K562 (cell line): ENCODE measurements around the gene ZNF618. TPM values are rescaled to one million over a fixed set of nuclear protein-coding genes. Genes with fewer than 3 reads are reported as not detected.

Experiments used
- ATAC-seq: fragments of 200-7000 bp; cut with Tn5 transposase; 3 replicates; pipeline ENCODE4 v1.9.1; 2020; ENCODE audit warnings: moderate library complexity
- BruUV-seq: library from RNA; stranded (reverse); fragments of 400-500 nt; replicated peaks from 2 replicates; lab custom pipeline; 2021; lab: Mats Ljungman, UMichigan
- CTCF ChIA-PET: fragments of 300-600 bp; formaldehyde crosslinking; extraction: SDS; loops from one replicate; lab custom pipeline; 2021; ENCODE audit warnings: low intra/inter-chr PET ratio; lab: Yijun Ruan, JAX
- POLR2A ChIA-PET: fragments of 300-600, 350-650 bp; sonication (Branson Sonifier 250); formaldehyde crosslinking; extraction: SDS; loops from one replicate; lab custom pipeline; 2021; ENCODE audit warnings: antibody characterized with exemption, inconsistent platforms; lab: Yijun Ruan, JAX
- DNase-seq, 4 experiments: peaks; one replicate each; pipeline versions ENCODE4 v3.0.0 to v3.0.0-alpha.2; 2011 to 2018; ENCODE audit warnings: low spot score in 3 of 4, mixed read lengths in 3 of 4; ENCODE audit errors: extremely low read depth in 1 of 4
- FAIRE-seq: peaks from 2 replicates; lab custom pipeline; 2011; peaks lifted over from hg19 to GRCh38; lab: Jason Lieb, UNC
- H2AFZ ChIP-seq: 2 replicates; pipeline ENCODE4 v1.6.0; 2011; ENCODE audit warnings: low read depth, low read length, control low read depth, inconsistent platforms
- H3K27ac ChIP-seq: fragments of 200-600 bp; 3 replicates; pipeline ENCODE4 v1.8.0; 2011; ENCODE audit warnings: low read depth, mild to moderate bottlenecking, control low read depth, inconsistent platforms, low read length, moderate library complexity, mixed read lengths; ENCODE audit errors: extremely low read depth
- H3K27me3 ChIP-seq, 2 experiments: fragments of 300-600 bp in 1 of 2; 2 replicates in 1 of 2; 3 replicates in 1 of 2; pipeline versions ENCODE4 v1.6.0 to v1.8.0; 2011; ENCODE audit warnings: inconsistent platforms in 2 of 2, low read length in 2 of 2, mild to moderate bottlenecking in 1 of 2, mixed read lengths in 1 of 2, moderate library complexity in 1 of 2; ENCODE audit not compliant: control insufficient read depth in 2 of 2, insufficient read depth in 2 of 2
- H3K36me3 ChIP-seq: fragments of 300-600 bp; 3 replicates; pipeline ENCODE4 v1.8.0; 2011; ENCODE audit warnings: mild to moderate bottlenecking, low read length, inconsistent platforms; ENCODE audit not compliant: control insufficient read depth, insufficient read depth
- H3K4me1 ChIP-seq, 2 experiments: fragments of 200-600 bp in 1 of 2; replicated peaks in 1 of 2; 2 replicates in 1 of 2; 3 replicates in 1 of 2; pipeline versions ENCODE4 v1.5.1 to v1.8.0; 2011; ENCODE audit warnings: inconsistent platforms in 2 of 2, low read length in 2 of 2, mild to moderate bottlenecking in 1 of 2, mixed read lengths in 1 of 2, moderate library complexity in 1 of 2; ENCODE audit not compliant: control insufficient read depth in 2 of 2, insufficient read depth in 2 of 2
- H3K4me2 ChIP-seq: 2 replicates; pipeline ENCODE4 v1.6.1; 2011; ENCODE audit warnings: low read length, control low read depth, inconsistent platforms, mixed read lengths; ENCODE audit not compliant: insufficient read depth
- H3K4me3 ChIP-seq: fragments of 200-600 bp; sonication (generic), shearing (Covaris generic); 2 replicates; pipeline ENCODE4 v1.5.1; 2016; ENCODE audit warnings: control low read depth, inconsistent platforms
- H3K79me2 ChIP-seq: fragments of 200-600 bp; 3 replicates; pipeline ENCODE4 v1.8.0; 2011; ENCODE audit warnings: low read length, inconsistent platforms; ENCODE audit not compliant: control insufficient read depth, insufficient read depth
- H3K9ac ChIP-seq, 2 experiments: 2 replicates each; pipeline versions ENCODE4 v1.6.0 to v1.6.1; 2011; ENCODE audit warnings: low read depth in 2 of 2, low read length in 2 of 2, control low read depth in 1 of 2, inconsistent platforms in 1 of 2, mild to moderate bottlenecking in 1 of 2, mixed read lengths in 1 of 2; ENCODE audit not compliant: insufficient read depth in 1 of 2
- H3K9me1 ChIP-seq: one replicate; pipeline ENCODE4 v1.6.0; 2011; ENCODE audit warnings: inconsistent platforms, mild to moderate bottlenecking, low read length, moderate library complexity; ENCODE audit not compliant: control insufficient read depth, insufficient read depth
- H3K9me3 ChIP-seq: replicated peaks from 2 replicates; pipeline ENCODE4 v1.5.1; 2011; ENCODE audit warnings: low read depth, low read length, inconsistent platforms; ENCODE audit not compliant: control insufficient read depth, insufficient read depth
- H4K20me1 ChIP-seq: replicated peaks from 2 replicates; pipeline ENCODE4 v1.6.1; 2011; ENCODE audit warnings: low read length, inconsistent platforms, mixed read lengths; ENCODE audit not compliant: control insufficient read depth, insufficient read depth
- CC2D1A ChIP-seq: fragments of 450-650 bp; IDR thresholded peaks from 2 replicates; pipeline ENCODE4 v1.6.1; 2017; ENCODE audit warnings: mild to moderate bottlenecking
- FOXK1 ChIP-seq: sonication (generic); formaldehyde crosslinking; IDR thresholded peaks from 2 replicates; pipeline ENCODE4 v1.8.0; 2022; ENCODE audit warnings: missing genetic modification reagents, mild to moderate bottlenecking, borderline replicate concordance
- KDM2B ChIP-seq: fragments of 250-450 bp; sonication (Bioruptor Pico); IDR thresholded peaks from 2 replicates; pipeline ENCODE4 v1.8.0; 2021; ENCODE audit warnings: mild to moderate bottlenecking, moderate library complexity
- MAZ ChIP-seq, 2 experiments: fragments of 450-650 bp in 1 of 2; sonication (generic) in 1 of 2; formaldehyde crosslinking; IDR thresholded peaks in 1 of 2; conservative IDR thresholded peaks in 1 of 2; 2 replicates each; pipeline versions ENCODE4 v1.4.0 to v1.5.0; 2020; ENCODE audit warnings: mild to moderate bottlenecking in 1 of 2, missing genetic modification reagents in 1 of 2
- MEF2A ChIP-seq: IDR thresholded peaks from 2 replicates; pipeline ENCODE4 v1.6.1; 2011; ENCODE audit warnings: low read depth, mild to moderate bottlenecking, low read length, moderate library complexity; ENCODE audit not compliant: control insufficient read depth
- NFE2L1 ChIP-seq: fragments of 450-650 bp; IDR thresholded peaks from 2 replicates; pipeline ENCODE4 v1.6.1; 2016; ENCODE audit warnings: missing genetic modification characterization, low read depth, mild to moderate bottlenecking, missing compliant biosample characterization, moderate library complexity, borderline replicate concordance
- WGBS: fragments of 100-300 bp; shearing (Covaris generic); methylation state at CpG from one replicate; pipeline ENCODE4 v1.1.6; 2016; ENCODE audit warnings: low coverage, mixed read lengths; ENCODE audit not compliant: insufficient coverage; ENCODE audit errors: missing lambda C conversion rate; 5-methylcytosine and 5-hydroxymethylcytosine counted together
- in situ Hi-C: fragments of 300-500 bp; cut with MboI; formaldehyde crosslinking; loops from 4 replicates; pipeline ENCODE4 v1.15.0; 2018; ENCODE audit warnings: inconsistent platforms, mixed read lengths
- intact Hi-C: fragments of 100-400 bp; cut with micrococcal nuclease; formaldehyde crosslinking; loops from 2 replicates; pipeline ENCODE4 v1.14.2; 2022
- polyA plus RNA-seq, 8 experiments: library from polyadenylated mRNA; depleted of rRNA in 4 of 8; stranded (reverse) in 5 of 8; unstranded in 3 of 8; fragments of >200 nt; fragmentation: Nextera tagmentation in 2 of 8; fragmentation: Illumina TruSeq in 1 of 8; extraction: Ambion mirVana in 2 of 8; extraction: Trizol in 1 of 8; gene quantifications; 2 replicates each; pipeline versions ENCODE4 v1.2.1 to v1.2.3, GENCODE V29; 2011 to 2014; ENCODE audit warnings: inconsistent platforms in 1 of 8, missing spikeins in 1 of 8
- total RNA-seq, 7 experiments: library from RNA; depleted of rRNA in 6 of 7; stranded (reverse); fragments of >200 nt in 6 of 7; fragmentation: Illumina TruSeq in 2 of 7; extraction: Trizol in 2 of 7; gene quantifications; 2 replicates each; pipeline versions ENCODE4 v1.2.1 to v1.2.3, GENCODE V29; 2011 to 2021; ENCODE audit warnings: low replicate concordance in 1 of 7
- TF ChIP-seq, protein P1 (sequence below): fragments of 450-650 bp; IDR thresholded peaks from 2 replicates; pipeline ENCODE4 v1.6.1; 2016; ENCODE audit warnings: antibody characterized with exemption
- TF ChIP-seq, protein P2 (sequence below), 2 experiments: fragments of 450-650 bp; IDR thresholded peaks; 2 replicates each; pipeline ENCODE4 v1.6.1; 2018; ENCODE audit warnings: mild to moderate bottlenecking in 2 of 2, low read depth in 1 of 2; ENCODE audit not compliant: partially characterized antibody in 2 of 2

Gene ZNF618
- total and polyA plus RNA-seq, 9 of the 15 experiments (the other 6 are each of a cell fraction or from before 2014, with no cell fraction given) = 0.08 to 13.7 (median 3.4) TPM

DNA sequence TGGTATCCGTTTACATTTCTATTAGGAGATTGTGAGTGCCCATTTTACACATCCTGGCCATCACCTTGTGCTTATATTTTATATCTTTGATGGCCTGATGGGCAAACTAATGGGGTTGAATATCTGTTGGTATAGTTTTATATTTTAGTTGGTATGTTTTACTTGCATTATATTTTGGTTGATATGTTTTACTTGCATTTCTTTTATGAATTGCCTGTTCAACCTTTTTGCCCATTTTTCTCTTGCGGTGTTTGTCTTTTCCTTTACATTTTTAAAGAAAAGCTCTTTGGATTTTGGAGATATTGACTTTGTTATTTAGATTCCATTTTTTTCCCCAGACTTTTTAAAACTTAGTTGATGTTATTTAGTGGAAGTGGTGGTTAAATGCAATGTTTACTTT is 14.6 kb downstream of the ZNF618 start:
- H3K27me3 ChIP-seq = no peaks in the 10 kb centered on the region
- ChIA-PET POLR2A (no interaction called here), CTCF (no interaction called here)
- BruUV-seq = no TSS peak
- H3K4me2 ChIP-seq = no peak overlapping the region
- no peaks in the 10 kb centered on the region for H3K9me1 ChIP-seq
- H3K79me2 ChIP-seq = peaks cover 42% of the 10 kb centered on the region
- no peak for ATAC-seq
- intact Hi-C loops (no loop called here), in situ Hi-C loops (no loop called here)
- FAIRE-seq = no peak
- 44% methylated on average over 2 of the region's 2 CpGs for WGBS
- no peak for TF ChIP-seq NFE2L1
- no peak for TF ChIP-seq KDM2B (CRISPR knock-in tag)
- no peak for TF ChIP-seq MAZ (CRISPR knock-in tag; conservative IDR thresholded peaks at IDR 0.05 in 1 of 2, IDR thresholded peaks at IDR 0.05 in 1 of 2)
- no peak for TF ChIP-seq MEF2A
- TF ChIP-seq, protein P1, sequence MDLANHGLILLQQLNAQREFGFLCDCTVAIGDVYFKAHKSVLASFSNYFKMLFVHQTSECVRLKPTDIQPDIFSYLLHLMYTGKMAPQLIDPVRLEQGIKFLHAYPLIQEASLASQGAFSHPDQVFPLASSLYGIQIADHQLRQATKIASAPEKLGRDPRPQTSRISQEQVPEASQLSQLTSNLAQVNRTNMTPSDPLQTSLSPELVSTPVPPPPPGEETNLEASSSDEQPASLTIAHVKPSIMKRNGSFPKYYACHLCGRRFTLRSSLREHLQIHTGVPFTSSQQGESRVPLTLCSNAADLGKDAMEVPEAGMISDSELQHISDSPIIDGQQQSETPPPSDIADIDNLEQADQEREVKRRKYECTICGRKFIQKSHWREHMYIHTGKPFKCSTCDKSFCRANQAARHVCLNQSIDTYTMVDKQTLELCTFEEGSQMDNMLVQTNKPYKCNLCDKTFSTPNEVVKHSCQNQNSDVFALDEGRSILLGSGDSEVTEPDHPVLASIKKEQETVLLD = no peak
- TF ChIP-seq, protein P2, sequence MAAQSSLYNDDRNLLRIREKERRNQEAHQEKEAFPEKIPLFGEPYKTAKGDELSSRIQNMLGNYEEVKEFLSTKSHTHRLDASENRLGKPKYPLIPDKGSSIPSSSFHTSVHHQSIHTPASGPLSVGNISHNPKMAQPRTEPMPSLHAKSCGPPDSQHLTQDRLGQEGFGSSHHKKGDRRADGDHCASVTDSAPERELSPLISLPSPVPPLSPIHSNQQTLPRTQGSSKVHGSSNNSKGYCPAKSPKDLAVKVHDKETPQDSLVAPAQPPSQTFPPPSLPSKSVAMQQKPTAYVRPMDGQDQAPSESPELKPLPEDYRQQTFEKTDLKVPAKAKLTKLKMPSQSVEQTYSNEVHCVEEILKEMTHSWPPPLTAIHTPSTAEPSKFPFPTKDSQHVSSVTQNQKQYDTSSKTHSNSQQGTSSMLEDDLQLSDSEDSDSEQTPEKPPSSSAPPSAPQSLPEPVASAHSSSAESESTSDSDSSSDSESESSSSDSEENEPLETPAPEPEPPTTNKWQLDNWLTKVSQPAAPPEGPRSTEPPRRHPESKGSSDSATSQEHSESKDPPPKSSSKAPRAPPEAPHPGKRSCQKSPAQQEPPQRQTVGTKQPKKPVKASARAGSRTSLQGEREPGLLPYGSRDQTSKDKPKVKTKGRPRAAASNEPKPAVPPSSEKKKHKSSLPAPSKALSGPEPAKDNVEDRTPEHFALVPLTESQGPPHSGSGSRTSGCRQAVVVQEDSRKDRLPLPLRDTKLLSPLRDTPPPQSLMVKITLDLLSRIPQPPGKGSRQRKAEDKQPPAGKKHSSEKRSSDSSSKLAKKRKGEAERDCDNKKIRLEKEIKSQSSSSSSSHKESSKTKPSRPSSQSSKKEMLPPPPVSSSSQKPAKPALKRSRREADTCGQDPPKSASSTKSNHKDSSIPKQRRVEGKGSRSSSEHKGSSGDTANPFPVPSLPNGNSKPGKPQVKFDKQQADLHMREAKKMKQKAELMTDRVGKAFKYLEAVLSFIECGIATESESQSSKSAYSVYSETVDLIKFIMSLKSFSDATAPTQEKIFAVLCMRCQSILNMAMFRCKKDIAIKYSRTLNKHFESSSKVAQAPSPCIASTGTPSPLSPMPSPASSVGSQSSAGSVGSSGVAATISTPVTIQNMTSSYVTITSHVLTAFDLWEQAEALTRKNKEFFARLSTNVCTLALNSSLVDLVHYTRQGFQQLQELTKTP (IDR thresholded peaks at IDR 0.05; ENCODE audit: low read depth in 1 of 2, partially characterized antibody in 2 of 2) = peak in 1 of 2 experiments; percentile 98
- no peak for TF ChIP-seq FOXK1 (CRISPR knock-in tag)
- TF ChIP-seq CC2D1A = no peak
- peaks cover 3 to 14% of the 10 kb centered on the region in 2 experiments; a peak in 4 of 5 replicates for H3K4me1 ChIP-seq
- H3K4me3 ChIP-seq = no peak overlapping the region
- H3K36me3 ChIP-seq = peaks cover 4% of the 10 kb centered on the region; the same call in 2 of the 3 replicates
- peaks cover 2% of the 10 kb centered on the region for H3K9me3 ChIP-seq
- no peak for DNase-seq
- H4K20me1 ChIP-seq = no peaks in the 10 kb centered on the region; the same call in 1 of the 2 replicates
- no peak overlapping the region for H3K27ac ChIP-seq
- H2AFZ ChIP-seq = no peak overlapping the region
- no peak overlapping the region for H3K9ac ChIP-seq
